ENCODE measurements around the gene STX17. TPM values are rescaled to one million over a fixed set of nuclear protein-coding genes. Genes with fewer than 3 reads are reported as not detected.

STX17 gene
- total and polyA plus RNA-seq, 10 of the 15 experiments (the other 5 are each of a cell fraction or from before 2014, with no cell fraction given), result 11.5 to 29.3 (median 20.0) TPM

- TF ChIP-seq REST (IDR thresholded peaks at IDR 0.05; ENCODE audit: low read depth, low read length) (no peak), ZZZ3 (IDR thresholded peaks at IDR 0.05; ENCODE audit: control insufficient read depth, insufficient read length, low read depth) (no peak), CREM (IDR thresholded peaks at IDR 0.05; ENCODE audit: low read depth) (no peak), BCL3 (IDR thresholded peaks at IDR 0.05; ENCODE audit: borderline replicate concordance, insufficient read depth, low read depth, low read length, poor library complexity, severe bottlenecking) (no peak)
Observed at GRCh38 chr9:100012279-100012678, 105.8 kb downstream of the STX17 start (continued).

GRCh38 chr9:100013573-100013972, 107.1 kb downstream of the STX17 start:
- Histone ChIP-seq H2AFZ (ENCODE audit: control insufficient read depth, low read depth, low read length) (no peak overlapping the region), H3K4me1 (ENCODE audit: control insufficient read depth, insufficient read depth, low read length) (no peaks in the 10 kb centered on the region), H3K4me2 (ENCODE audit: control insufficient read depth, insufficient read depth) (no peak overlapping the region), H4K20me1 (ENCODE audit: control insufficient read depth, insufficient read depth) (no peaks in the 10 kb centered on the region), H3K27me3 (replicated peaks in 1 of 2; ENCODE audit: control insufficient read depth in 2 of 2, insufficient read depth in 2 of 2, low read length in 1 of 2) (no peaks in the 10 kb centered on the region), H3K9ac (ENCODE audit: control insufficient read depth, insufficient read depth, low read length) (no peak overlapping the region), H3K79me2 (ENCODE audit: control insufficient read depth, insufficient read depth, low read length) (no peaks in the 10 kb centered on the region), H3K9me3 (replicated peaks; ENCODE audit: control insufficient read depth, insufficient read depth, low read length) (no peaks in the 10 kb centered on the region; the same call in 2 of the 3 replicates), H3K27ac (ENCODE audit: control insufficient read depth, insufficient read depth) (no peak overlapping the region), H3K4me3 (no peak overlapping the region), H3K36me3 (ENCODE audit: control insufficient read depth in 2 of 2, insufficient read depth in 2 of 2, low read length in 1 of 2) (peaks cover 0 to 18% of the 10 kb centered on the region in 2 experiments; a peak in 3 of 4 replicates)
- in situ Hi-C loops (cut with MboI) (loop anchor here (5.0 to 25.0 kb wide), 3 partner anchors 201 to 831 kb away; partner anchors contain the start of genes CAVIN4 and NR4A3), intact Hi-C loops (cut with micrococcal nuclease; ENCODE audit: unreplicated experiment) (loop anchor here (5.0 kb wide), 2 partner anchors 831 to 851 kb away; no protein-coding TSS in a partner anchor)
- DNase-seq (ENCODE audit: low read depth, low spot score), result no peak
- WGBS (ENCODE audit: insufficient coverage, insufficient replicate concordance, low lambda C conversion rate, missing lambda C conversion rate), result 89% methylated on average over 2 of the region's 2 CpGs
- ChIA-PET POLR2A (interaction anchor here (0.6 kb wide), 1 partner anchor 99 kb away, joined by 3 read pairs; no protein-coding TSS in a partner anchor), RAD21 (ENCODE audit: unreplicated experiment) (interaction anchor here (1.2 to 2.4 kb wide), 2 partner anchors 194 to 829 kb away, joined by 3 to 5 read pairs; no protein-coding TSS in a partner anchor), CTCF (interaction anchor here (0.6 to 2.3 kb wide), 13 partner anchors 8 to 849 kb away, joined by 3 to 13 read pairs (median 4); no protein-coding TSS in a partner anchor), SMC1A (ENCODE audit: uncharacterized antibody, unreplicated experiment) (interaction anchor here (0.6 to 4.9 kb wide), 13 partner anchors 14 to 1007 kb away, joined by 3 to 18 read pairs (median 4); partner anchors contain the start of gene STX17)
- FAIRE-seq, result no peak
- no peak for ATAC-seq
- no TSS peak for BruUV-seq (replicated peaks)
- TF ChIP-seq BACH1 (IDR thresholded peaks at IDR 0.05; ENCODE audit: borderline replicate concordance) (no peak), ZNF217 (IDR thresholded peaks at IDR 0.05) (no peak), KDM1A (IDR thresholded peaks at IDR 0.05; ENCODE audit: borderline replicate concordance) (no peak), E2F8 (IDR thresholded peaks at IDR 0.05; ENCODE audit: low read depth, partially characterized antibody) (no peak), ZZZ3 (IDR thresholded peaks at IDR 0.05; ENCODE audit: control insufficient read depth, insufficient read length, low read depth) (no peak), PRDM15 (CRISPR knock-in tag; IDR thresholded peaks at IDR 0.05) (no peak)
